Measurements from ENCODE around the gene DNAJB13. TPM values are rescaled to one million over a fixed set of nuclear protein-coding genes. Genes with fewer than 3 reads are reported as not detected.

DNAJB13 gene
- total RNA-seq, 2 experiments from 2014 or later: 0.19 TPM; not detected in 1

DNA sequence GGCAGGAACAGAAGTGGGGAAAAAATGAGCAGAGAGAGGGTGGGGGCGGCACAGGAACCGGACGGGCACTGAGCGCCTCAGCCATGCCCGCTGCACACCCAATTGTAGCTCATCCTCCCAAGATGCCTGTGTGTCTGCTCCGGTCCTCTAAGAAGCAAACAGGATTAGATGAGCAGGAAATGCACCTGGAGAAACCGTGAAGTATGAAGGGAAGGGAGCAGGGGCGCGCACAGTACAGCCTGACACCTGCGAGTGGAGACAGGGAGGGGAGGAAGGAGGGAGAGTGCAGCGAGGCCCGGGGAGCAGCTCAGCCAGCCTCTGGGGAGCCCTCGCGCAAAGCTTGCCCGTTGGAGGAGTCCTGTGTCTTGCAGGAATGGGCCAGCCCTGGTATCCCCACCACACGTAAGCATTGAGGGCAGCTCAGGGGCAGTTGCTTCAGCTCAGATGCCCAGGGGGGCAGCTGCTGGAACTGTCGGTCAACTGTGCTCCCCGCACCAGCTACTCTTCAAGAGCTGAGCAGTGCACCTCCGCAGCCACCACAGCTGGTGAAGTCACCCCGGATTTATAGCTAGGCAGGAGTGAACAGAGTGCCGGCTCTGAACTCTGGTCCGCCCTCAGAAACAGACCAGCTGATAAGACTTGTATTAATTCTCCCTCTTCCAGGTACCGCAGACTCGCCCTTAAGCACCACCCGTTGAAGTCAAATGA lies 7.0 kb downstream of the DNAJB13 start:
- Mint-ChIP-seq H3K27me3 (peaks cover 11% of the 10 kb centered on the region), H3K9me3 (no peaks in the 10 kb centered on the region), H3K4me3 (no peak overlapping the region), H3K36me3 (no peaks in the 10 kb centered on the region), H3K4me1 (ENCODE audit: low read depth) (peaks cover 5% of the 10 kb centered on the region), H3K27ac (no peak overlapping the region)
- ChIA-PET POLR2A (no interaction called here), CTCF (no interaction called here)
- no peak for DNase-seq
- intact Hi-C loops (cut with micrococcal nuclease): no loop called here

DNA sequence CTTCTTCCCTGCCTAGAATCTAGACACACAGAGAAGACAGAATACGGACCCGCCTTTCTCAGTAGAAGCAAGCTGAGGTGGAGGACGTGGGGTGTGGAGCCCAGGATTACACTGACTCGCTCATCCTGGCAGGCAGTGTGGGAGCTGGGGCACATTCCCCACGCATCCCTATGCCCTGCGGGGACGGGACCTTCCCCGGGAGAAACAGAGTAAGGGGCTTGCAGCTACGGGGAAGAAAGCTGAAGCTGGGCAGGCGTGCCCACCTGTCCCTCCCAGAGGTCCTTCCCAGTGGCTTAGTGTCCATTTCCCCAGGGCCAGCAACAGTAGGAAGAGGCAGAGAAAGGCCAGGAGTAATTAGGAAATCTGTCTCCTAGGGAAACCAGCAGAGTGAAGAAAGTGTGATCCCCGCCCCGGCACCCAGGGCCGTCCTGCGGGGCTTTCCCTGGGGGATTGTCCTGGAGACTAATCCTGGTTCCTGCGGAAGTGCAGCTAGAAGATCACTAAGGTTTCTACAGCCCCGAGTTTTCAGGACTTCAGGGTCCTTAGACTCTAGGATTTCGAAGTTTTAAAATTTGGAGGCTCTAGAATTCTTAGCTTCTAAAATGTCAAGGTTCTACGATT lies 7.8 kb downstream of the DNAJB13 start:
- Mint-ChIP-seq H3K4me1 (ENCODE audit: low read depth) (peaks cover 5% of the 10 kb centered on the region), H3K9me3 (no peaks in the 10 kb centered on the region), H3K27ac (no peak overlapping the region), H3K27me3 (peaks cover 11% of the 10 kb centered on the region), H3K36me3 (no peaks in the 10 kb centered on the region), H3K4me3 (no peak overlapping the region)
- intact Hi-C loops (cut with micrococcal nuclease): no loop called here
- DNase-seq: no peak
- ChIA-PET CTCF (interaction anchor here (0.6 kb wide), 1 partner anchor 62 kb away, joined by 3 read pairs; no protein-coding TSS in a partner anchor), POLR2A (no interaction called here)

DNA sequence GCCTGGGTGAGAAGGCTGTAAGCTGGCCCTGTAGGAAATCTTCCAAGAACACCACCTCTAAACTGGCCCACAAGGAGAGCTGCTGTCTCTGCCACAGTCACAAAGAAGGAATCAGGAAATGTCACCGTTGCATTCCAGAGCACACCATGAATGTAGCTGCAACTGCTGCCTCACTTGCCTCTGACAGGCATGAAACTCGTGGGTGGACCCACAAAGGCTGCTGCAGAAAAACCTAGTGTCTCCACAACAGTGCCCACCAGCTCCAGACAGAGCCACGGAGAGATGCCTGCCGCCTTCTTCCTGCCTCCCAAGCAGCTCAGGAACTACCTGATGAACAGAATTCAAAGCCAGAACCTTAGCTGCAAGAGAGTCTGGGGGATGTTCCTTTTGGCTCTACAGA lies 10.5 kb downstream of the DNAJB13 start:
- Mint-ChIP-seq H3K27me3 (peaks cover 6% of the 10 kb centered on the region), H3K36me3 (no peaks in the 10 kb centered on the region), H3K27ac (no peak overlapping the region), H3K4me1 (ENCODE audit: low read depth) (peaks cover 18% of the 10 kb centered on the region), H3K9me3 (no peaks in the 10 kb centered on the region), H3K4me3 (no peak overlapping the region)
- no peak for DNase-seq
- ChIA-PET POLR2A (no interaction called here), CTCF (no interaction called here)
- intact Hi-C loops (cut with micrococcal nuclease): loop anchor here (10.0 kb wide), 1 partner anchor 293 kb away; no protein-coding TSS in a partner anchor

DNA sequence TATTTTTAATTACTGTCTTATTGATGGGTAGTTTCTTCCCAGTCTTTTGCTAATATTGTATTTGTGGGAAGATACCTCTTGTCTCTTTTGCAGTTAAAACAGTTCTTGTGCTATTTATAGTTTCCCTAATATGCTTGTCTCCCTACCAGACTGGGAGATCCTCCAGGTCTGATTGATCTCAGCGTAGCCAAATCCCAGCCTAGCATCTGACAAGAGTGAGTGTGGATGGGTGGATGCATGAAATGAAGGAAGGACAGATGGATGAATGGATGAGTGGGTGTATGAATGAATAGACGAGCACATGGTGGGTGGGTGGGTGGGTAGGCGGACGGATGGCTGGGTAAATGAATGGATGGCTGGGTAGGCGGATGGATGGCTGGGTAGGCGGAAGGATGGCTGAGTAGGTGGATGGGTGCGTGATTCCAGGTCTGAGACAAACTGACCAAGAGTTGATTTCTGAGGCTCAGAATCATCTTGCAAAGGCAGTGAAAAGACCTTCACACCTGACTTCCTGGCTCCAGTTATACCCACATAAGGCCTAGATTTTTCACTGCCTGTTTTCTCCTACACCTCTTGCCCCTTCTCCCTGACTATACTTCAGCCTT lies 11.4 kb downstream of the DNAJB13 start:
- peaks cover 4% of the 10 kb centered on the region for H3K27me3 Mint-ChIP-seq
- POLR2A ChIA-PET: no interaction called here
- H3K36me3 Mint-ChIP-seq: no peaks in the 10 kb centered on the region
- no peak for DNase-seq
- H3K9me3 Mint-ChIP-seq: no peaks in the 10 kb centered on the region
- peaks cover 18% of the 10 kb centered on the region for H3K4me1 Mint-ChIP-seq (ENCODE audit: low read depth)
- no peak overlapping the region for H3K27ac Mint-ChIP-seq
- intact Hi-C loops (cut with micrococcal nuclease): loop anchor here (10.0 kb wide), 1 partner anchor 293 kb away; no protein-coding TSS in a partner anchor
- CTCF ChIA-PET: no interaction called here
- no peak overlapping the region for H3K4me3 Mint-ChIP-seq

DNA sequence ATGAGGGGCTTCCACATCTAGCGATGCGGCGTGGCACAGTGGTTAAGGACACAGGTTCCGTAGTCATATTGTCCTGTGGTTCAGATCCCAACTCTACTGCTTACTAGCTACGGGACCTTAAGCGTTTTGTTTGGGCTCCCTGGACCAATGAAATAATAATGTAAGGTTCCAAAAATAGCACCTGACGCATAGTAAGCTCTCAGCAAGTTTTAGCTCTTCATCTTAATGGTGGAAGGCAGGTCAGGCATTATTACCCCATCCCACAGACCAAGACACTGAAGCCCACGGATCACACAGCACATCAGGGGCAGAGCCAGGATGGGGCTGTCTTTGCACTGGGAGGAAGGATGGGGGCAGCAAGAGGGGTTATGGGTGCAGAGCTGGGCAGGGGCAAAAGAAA lies 13.0 kb downstream of the DNAJB13 start:
- DNase-seq: no peak
- Mint-ChIP-seq H3K4me3 (no peak overlapping the region), H3K27me3 (no peaks in the 10 kb centered on the region), H3K9me3 (no peaks in the 10 kb centered on the region), H3K27ac (no peak overlapping the region), H3K36me3 (no peaks in the 10 kb centered on the region), H3K4me1 (ENCODE audit: low read depth) (peaks cover 26% of the 10 kb centered on the region)
- ChIA-PET CTCF (interaction anchor here (0.6 to 2.5 kb wide), 24 partner anchors 10 to 485 kb away, joined by 3 to 13 read pairs (median 4); partner anchors contain the start of genes C2CD3 and PPME1), POLR2A (interaction anchor here (1.1 kb wide), 1 partner anchor 16 kb away, joined by 3 read pairs; no protein-coding TSS in a partner anchor)
- intact Hi-C loops (cut with micrococcal nuclease): loop anchor here (1.0 to 10.0 kb wide), 5 partner anchors 17 to 357 kb away; partner anchors contain the start of genes C2CD3 and PPME1

DNA sequence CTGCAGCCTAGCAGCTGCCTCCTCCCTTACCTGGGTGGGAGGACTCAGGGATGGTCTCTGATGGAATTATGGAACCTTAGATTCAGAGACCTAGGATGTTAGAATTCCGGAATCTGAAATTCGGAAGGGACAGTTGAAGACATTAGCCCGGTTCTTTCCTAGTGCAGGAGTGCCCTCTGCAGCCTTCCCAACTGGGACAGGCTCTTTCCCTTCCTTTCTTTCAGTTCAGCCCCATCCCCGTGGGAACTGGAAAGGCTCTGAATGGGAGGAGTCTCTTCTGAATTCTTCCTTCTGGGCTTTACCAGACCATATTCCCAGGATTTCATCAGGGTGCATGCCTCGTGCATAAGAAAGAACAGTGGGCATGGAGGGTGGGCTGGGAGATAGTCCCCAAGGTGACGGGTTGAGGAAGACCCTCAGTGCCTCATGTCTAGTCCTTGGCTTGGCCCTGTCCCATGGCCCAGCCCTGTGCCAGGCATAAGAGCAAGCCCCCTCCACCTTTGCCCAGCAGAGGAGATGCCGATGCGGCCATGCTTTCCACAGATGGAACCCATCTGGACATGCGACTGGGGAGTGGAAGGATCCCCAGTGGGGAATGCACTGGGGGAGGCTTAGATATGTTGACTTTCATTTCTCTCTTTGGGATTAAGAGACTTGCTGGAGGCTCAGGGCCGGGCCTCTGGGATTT lies 14.4 kb downstream of the DNAJB13 start:
- peaks cover 40% of the 10 kb centered on the region for H3K4me1 Mint-ChIP-seq (ENCODE audit: low read depth)
- no peak overlapping the region for H3K27ac Mint-ChIP-seq
- CTCF ChIA-PET: interaction anchor here (1.3 to 2.5 kb wide), 8 partner anchors 15 to 290 kb away, joined by 3 to 13 read pairs (median 9); partner anchors contain the start of genes C2CD3 and PPME1
- POLR2A ChIA-PET: interaction anchor here (0.7 to 2.9 kb wide), 2 partner anchors 14 to 16 kb away, joined by 3 to 26 read pairs; partner anchors contain the start of gene UCP2
- intact Hi-C loops (cut with micrococcal nuclease): loop anchor here (2.0 to 10.0 kb wide), 3 partner anchors 16 to 290 kb away; partner anchors contain the start of genes C2CD3 and PPME1
- H3K27me3 Mint-ChIP-seq: no peaks in the 10 kb centered on the region
- no peaks in the 10 kb centered on the region for H3K36me3 Mint-ChIP-seq
- no peaks in the 10 kb centered on the region for H3K9me3 Mint-ChIP-seq
- DNase-seq: no peak
- H3K4me3 Mint-ChIP-seq: no peak overlapping the region

DNA sequence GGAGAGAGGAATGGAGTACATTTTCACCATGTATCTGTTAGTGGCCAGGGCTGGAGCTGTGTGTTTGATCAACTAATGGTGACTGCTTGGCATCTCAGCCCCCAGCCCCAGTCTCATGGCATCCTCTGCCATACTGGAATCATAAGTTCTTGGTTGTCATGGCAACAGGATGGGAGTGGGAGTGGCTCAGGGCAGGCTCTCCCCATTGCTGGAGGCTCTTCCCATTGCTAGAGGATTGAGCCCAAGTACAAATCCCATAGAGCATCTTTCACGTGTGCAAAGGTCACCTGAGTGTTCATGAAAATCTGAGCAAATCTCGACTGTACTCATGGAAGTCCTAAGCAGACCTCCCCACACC lies 14.9 kb downstream of the DNAJB13 start:
- Mint-ChIP-seq H3K9me3 (no peaks in the 10 kb centered on the region), H3K4me1 (ENCODE audit: low read depth) (peaks cover 43% of the 10 kb centered on the region), H3K27ac (no peak overlapping the region), H3K4me3 (no peak overlapping the region), H3K27me3 (no peaks in the 10 kb centered on the region), H3K36me3 (no peaks in the 10 kb centered on the region)
- DNase-seq: no peak
- intact Hi-C loops (cut with micrococcal nuclease): loop anchor here (2.0 to 10.0 kb wide), 3 partner anchors 15 to 289 kb away; partner anchors contain the start of genes C2CD3 and PPME1
- ChIA-PET POLR2A (interaction anchor here (2.9 kb wide), 1 partner anchor 15 kb away, joined by 26 read pairs; the partner anchor contains the start of gene UCP2), CTCF (interaction anchor here (1.3 to 1.4 kb wide), 3 partner anchors 36 to 356 kb away, joined by 3 to 5 read pairs (median 3); no protein-coding TSS in a partner anchor)

DNA sequence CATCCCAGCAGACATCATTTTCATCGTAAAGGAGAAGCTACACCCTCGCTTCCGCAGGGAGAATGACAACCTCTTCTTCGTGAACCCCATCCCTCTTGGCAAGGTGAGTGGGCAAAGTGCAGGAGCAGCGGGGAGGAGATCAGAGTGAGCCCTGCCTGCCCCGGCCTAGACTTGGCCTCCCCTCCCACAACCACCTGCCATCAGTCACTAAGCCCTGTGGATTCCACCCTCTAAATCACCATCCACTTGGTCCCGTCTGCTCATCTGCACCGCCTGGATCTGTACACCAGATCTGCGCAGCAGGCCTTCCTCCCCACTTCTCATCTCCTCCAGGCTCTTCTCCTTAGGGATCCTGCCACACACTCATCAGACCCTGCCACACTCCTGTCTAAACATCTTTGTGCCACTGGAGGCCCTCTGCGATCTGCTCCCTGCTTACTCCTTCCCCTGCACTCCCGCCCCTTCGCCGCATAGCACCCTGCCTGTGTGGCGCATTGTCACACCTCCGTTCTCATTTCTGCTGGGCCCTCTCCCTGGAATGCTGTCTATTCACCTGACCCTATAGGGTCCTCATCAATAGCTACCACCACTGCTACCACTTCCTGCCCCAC lies 17.6 kb downstream of the DNAJB13 start:
- H3K9me3 Mint-ChIP-seq: no peaks in the 10 kb centered on the region
- DNase-seq: no peak
- peaks cover 4% of the 10 kb centered on the region for H3K36me3 Mint-ChIP-seq
- ChIA-PET POLR2A (interaction anchor here (2.9 to 6.2 kb wide), 2 partner anchors 12 to 13 kb away, joined by 26 to 82 read pairs; partner anchors contain the start of gene UCP2), CTCF (interaction anchor here (1.7 kb wide), 1 partner anchor 13 kb away, joined by 4 read pairs; no protein-coding TSS in a partner anchor)
- H3K4me1 Mint-ChIP-seq (ENCODE audit: low read depth): peaks cover 59% of the 10 kb centered on the region
- intact Hi-C loops (cut with micrococcal nuclease): loop anchor here (10.0 kb wide), 1 partner anchor 286 kb away; no protein-coding TSS in a partner anchor
- H3K4me3 Mint-ChIP-seq: no peak overlapping the region
- H3K27ac Mint-ChIP-seq: peak overlapping the region; percentile 78
- no peaks in the 10 kb centered on the region for H3K27me3 Mint-ChIP-seq

DNA sequence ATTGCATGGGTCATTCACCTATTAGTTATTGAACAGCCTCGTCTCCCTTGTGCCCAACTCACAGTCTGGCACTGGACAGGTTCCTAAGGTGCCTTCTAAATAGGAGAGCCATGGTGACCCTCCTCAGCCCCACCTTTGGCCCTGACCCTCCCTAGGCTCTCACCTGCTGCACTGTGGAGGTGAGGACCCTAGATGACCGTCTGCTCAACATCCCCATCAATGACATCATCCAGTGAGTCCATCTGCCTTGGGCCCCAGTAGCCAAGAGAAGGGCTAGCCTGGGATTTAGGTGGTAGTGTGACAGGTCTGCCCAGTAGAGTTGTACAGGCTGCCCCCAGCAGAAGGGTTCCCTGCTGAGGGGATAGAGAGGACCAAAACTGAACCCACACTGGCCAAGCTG lies 18.3 kb downstream of the DNAJB13 start:
- ChIA-PET CTCF (no interaction called here), POLR2A (interaction anchor here (4.2 to 6.2 kb wide), 2 partner anchors 12 to 50 kb away, joined by 19 to 82 read pairs; partner anchors contain the start of gene UCP2)
- Mint-ChIP-seq H3K4me1 (ENCODE audit: low read depth) (peaks cover 62% of the 10 kb centered on the region), H3K4me3 (no peak overlapping the region), H3K27me3 (no peaks in the 10 kb centered on the region), H3K9me3 (no peaks in the 10 kb centered on the region), H3K36me3 (peaks cover 7% of the 10 kb centered on the region), H3K27ac (peak overlapping the region; percentile 78)
- intact Hi-C loops (cut with micrococcal nuclease): loop anchor here (10.0 kb wide), 1 partner anchor 286 kb away; no protein-coding TSS in a partner anchor
- no peak for DNase-seq

DNA sequence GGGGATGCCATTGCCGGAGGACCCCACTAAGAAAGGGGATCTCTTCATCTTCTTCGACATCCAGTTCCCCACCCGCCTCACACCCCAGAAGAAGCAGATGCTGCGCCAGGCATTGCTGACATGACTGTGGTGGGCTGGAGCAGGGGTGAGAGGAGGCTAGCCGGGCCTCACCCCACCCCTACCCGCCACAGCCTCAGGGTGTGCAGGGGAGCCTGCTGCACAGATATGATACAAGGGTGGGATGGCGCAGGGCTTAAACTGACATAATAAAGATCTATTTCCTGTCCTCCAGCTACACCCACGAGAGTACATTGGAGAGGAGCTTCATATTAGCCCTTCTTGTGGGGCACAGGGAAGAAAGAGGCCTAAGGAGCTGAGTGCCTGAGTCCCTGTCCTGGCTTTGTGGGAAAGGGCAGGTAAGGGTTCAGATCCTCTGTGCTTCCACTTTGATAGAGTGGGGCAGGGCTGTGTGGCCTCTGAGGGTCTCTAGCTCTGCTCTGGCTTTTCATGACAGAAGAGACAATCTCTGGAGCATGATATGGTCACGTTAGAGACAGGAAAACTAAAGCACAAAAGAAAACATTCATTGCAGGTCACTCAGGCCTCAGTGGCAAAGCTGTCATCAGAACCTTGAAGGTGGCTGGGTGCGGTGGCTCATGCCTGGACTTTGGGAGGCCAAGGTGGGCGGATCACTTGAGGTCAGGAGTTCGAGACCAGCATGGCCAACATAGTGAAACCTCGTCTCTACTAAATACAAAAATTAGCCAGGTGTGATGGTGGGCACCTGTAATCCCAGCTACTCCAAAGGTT lies 19.4 kb downstream of the DNAJB13 start:
- Mint-ChIP-seq H3K9me3 (no peaks in the 10 kb centered on the region), H3K4me1 (ENCODE audit: low read depth) (peaks cover 67% of the 10 kb centered on the region), H3K27me3 (no peaks in the 10 kb centered on the region), H3K27ac (peak overlapping the region; percentile 78), H3K4me3 (no peak overlapping the region), H3K36me3 (peaks cover 17% of the 10 kb centered on the region)
- ChIA-PET CTCF (interaction anchor here (1.1 kb wide), 1 partner anchor 10 kb away, joined by 4 read pairs; no protein-coding TSS in a partner anchor), POLR2A (interaction anchor here (0.8 to 6.2 kb wide), 7 partner anchors 11 to 355 kb away, joined by 3 to 82 read pairs (median 3); partner anchors contain the start of gene UCP2)
- intact Hi-C loops (cut with micrococcal nuclease): loop anchor here (1.0 to 10.0 kb wide), 3 partner anchors 10 to 285 kb away; partner anchors contain the start of gene UCP3
- peak; percentile 36 for DNase-seq
